GM12878 (cell line): ENCODE results near the gene C1QL1.

Source experiments
- MEF2A ChIP-seq: IDR thresholded peaks from 2 replicates; pipeline ENCODE4 v1.6.1; 2011; ENCODE audit warnings: low read depth, mild to moderate bottlenecking, low read length, moderate library complexity; ENCODE audit not compliant: insufficient read depth
- POLR2A ChIP-seq: IDR thresholded peaks from 2 replicates; pipeline ENCODE4 v1.6.1; 2011; ENCODE audit warnings: low read depth, mild to moderate bottlenecking, low read length
- POLR2AphosphoS5 ChIP-seq: IDR thresholded peaks from 2 replicates; pipeline ENCODE4 v1.6.1; 2011; ENCODE audit warnings: mild to moderate bottlenecking, low read length, inconsistent platforms
- RFX5 ChIP-seq: IDR thresholded peaks from 2 replicates; pipeline ENCODE4 v1.6.1; 2011; ENCODE audit warnings: low read depth, low read length, improper control_type of control experiment
- SIN3A ChIP-seq: IDR thresholded peaks from 2 replicates; pipeline ENCODE4 v1.6.1; 2012; ENCODE audit warnings: low read depth, low read length, improper control_type of control experiment
- TF ChIP-seq, protein P1 (sequence below): IDR thresholded peaks from 2 replicates; pipeline ENCODE4 v1.6.1; 2011; ENCODE audit warnings: borderline replicate concordance, low read depth, mild to moderate bottlenecking, moderate library complexity, mixed read lengths, low read length; ENCODE audit not compliant: insufficient read depth; ENCODE audit errors: extremely low read length

DNA sequence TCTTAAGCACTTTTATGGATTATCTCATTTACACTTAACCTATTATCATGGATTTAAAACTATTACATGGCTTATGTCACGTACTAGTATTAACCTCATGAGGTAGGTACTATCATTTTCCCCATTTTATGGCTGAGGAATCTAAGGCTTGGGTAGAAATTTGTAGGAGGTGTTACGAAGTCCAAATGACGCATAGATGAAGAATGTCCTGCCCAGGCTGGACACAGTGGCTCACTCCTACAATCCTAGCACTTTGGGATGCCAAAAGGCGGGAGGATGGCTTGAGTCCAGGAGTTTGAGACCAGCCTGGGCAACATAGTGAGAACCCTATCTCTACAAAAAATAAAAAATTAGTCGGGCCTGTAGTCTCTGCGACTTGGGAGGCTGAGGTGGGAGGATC lies 4.8 kb upstream of the C1QL1 start:
- TF ChIP-seq POLR2AphosphoS5 (no peak), POLR2A (no peak), MEF2A (no peak), SIN3A (no peak), RFX5 (no peak)
- TF ChIP-seq, protein P1, sequence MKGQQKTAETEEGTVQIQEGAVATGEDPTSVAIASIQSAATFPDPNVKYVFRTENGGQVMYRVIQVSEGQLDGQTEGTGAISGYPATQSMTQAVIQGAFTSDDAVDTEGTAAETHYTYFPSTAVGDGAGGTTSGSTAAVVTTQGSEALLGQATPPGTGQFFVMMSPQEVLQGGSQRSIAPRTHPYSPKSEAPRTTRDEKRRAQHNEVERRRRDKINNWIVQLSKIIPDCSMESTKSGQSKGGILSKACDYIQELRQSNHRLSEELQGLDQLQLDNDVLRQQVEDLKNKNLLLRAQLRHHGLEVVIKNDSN = no peak
